Dermis blood vessel endothelial cell (primary cell): ENCODE results near the gene OTUB1. TPM values are rescaled to one million over a fixed set of nuclear protein-coding genes. Genes with fewer than 3 reads are reported as not detected.

Experiments used
- DNase-seq: peaks from one replicate; pipeline ENCODE4 v3.0.0; 2010
- total RNA-seq: library from RNA; depleted of rRNA; stranded (reverse); fragments of >200 nt; gene quantifications from 2 replicates; pipeline ENCODE4 v1.2.3, GENCODE V29; 2014

OTUB1 gene
- total RNA-seq, 1 donor from 2014 or later: 57.7 TPM

- peak; percentile 16 for DNase-seq
These were observed 21.0 kb downstream of the OTUB1 start for GRCh38 chr11:64007160-64007628.

GRCh38 chr11:64007629-64008282 lies 21.5 kb downstream of the OTUB1 start:
- peak; percentile 72 for DNase-seq

- no peak for DNase-seq
These were observed 22.2 kb downstream of the OTUB1 start for GRCh38 chr11:64008283-64008913.

GRCh38 chr11:64008914-64009633 lies 22.8 kb downstream of the OTUB1 start:
- no peak for DNase-seq

GRCh38 chr11:64009710-64010109 lies 23.5 kb downstream of the OTUB1 start:
- DNase-seq: no peak

GRCh38 chr11:64010783-64011182 lies 24.5 kb downstream of the OTUB1 start:
- DNase-seq: no peak

- no peak for DNase-seq
These were observed 25.1 kb downstream of the OTUB1 start for GRCh38 chr11:64011371-64011770.

- no peak for DNase-seq
These were observed 27.1 kb downstream of the OTUB1 start for GRCh38 chr11:64013141-64013896.

- no peak for DNase-seq
These were observed 28.1 kb downstream of the OTUB1 start for GRCh38 chr11:64014356-64014755.

GRCh38 chr11:64015510-64015909 lies 29.3 kb downstream of the OTUB1 start:
- no peak for DNase-seq

GRCh38 chr11:64015935-64016845 lies 30.0 kb downstream of the OTUB1 start:
- no peak for DNase-seq

GRCh38 chr11:64017945-64018224 lies 31.6 kb downstream of the OTUB1 start:
- no peak for DNase-seq

- DNase-seq: no peak
These were observed 32.1 kb downstream of the OTUB1 start for GRCh38 chr11:64018310-64018709.

- DNase-seq: no peak
These were observed 33.1 kb downstream of the OTUB1 start for GRCh38 chr11:64019106-64020037.

GRCh38 chr11:64020976-64021756 lies 34.9 kb downstream of the OTUB1 start:
- no peak for DNase-seq

- DNase-seq: no peak
These were observed 35.5 kb downstream of the OTUB1 start for GRCh38 chr11:64021757-64022093.

- no peak for DNase-seq
These were observed 36.0 kb downstream of the OTUB1 start for GRCh38 chr11:64022125-64022784.

- no peak for DNase-seq
These were observed 37.8 kb downstream of the OTUB1 start for GRCh38 chr11:64023712-64024710.
